ENCODE data around the gene MYO3A.

The MYO3A gene

GRCh38 chr10:25972631-25973030, 38.6 kb downstream of the MYO3A start:
- no peak for TF ChIP-seq EZH2phosphoT487 (IDR thresholded peaks at IDR 0.05; ENCODE audit: low read length)
- TF ChIP-seq, protein P1, sequence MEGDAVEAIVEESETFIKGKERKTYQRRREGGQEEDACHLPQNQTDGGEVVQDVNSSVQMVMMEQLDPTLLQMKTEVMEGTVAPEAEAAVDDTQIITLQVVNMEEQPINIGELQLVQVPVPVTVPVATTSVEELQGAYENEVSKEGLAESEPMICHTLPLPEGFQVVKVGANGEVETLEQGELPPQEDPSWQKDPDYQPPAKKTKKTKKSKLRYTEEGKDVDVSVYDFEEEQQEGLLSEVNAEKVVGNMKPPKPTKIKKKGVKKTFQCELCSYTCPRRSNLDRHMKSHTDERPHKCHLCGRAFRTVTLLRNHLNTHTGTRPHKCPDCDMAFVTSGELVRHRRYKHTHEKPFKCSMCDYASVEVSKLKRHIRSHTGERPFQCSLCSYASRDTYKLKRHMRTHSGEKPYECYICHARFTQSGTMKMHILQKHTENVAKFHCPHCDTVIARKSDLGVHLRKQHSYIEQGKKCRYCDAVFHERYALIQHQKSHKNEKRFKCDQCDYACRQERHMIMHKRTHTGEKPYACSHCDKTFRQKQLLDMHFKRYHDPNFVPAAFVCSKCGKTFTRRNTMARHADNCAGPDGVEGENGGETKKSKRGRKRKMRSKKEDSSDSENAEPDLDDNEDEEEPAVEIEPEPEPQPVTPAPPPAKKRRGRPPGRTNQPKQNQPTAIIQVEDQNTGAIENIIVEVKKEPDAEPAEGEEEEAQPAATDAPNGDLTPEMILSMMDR (IDR thresholded peaks at IDR 0.05; ENCODE audit: low read length), result no peak
- TF ChIP-seq EZH2 (optimal IDR thresholded peaks at IDR 0.05; ENCODE audit: low read depth, low read length), result no peak
- Histone ChIP-seq H3K4me2 (ENCODE audit: low read depth, low read length) (no peak overlapping the region), H3K27ac (ENCODE audit: low read length) (no peak overlapping the region), H3K4me3 (ENCODE audit: low read length) (no peak overlapping the region), H3K9me3 (replicated peaks; ENCODE audit: insufficient read depth, low read length) (no peaks in the 10 kb centered on the region), H3K79me2 (ENCODE audit: low read length) (no peaks in the 10 kb centered on the region), H2AFZ (ENCODE audit: low read length) (no peak overlapping the region), H3K36me3 (replicated peaks; ENCODE audit: insufficient read depth, low read length) (no peaks in the 10 kb centered on the region), H3K9me2 (replicated peaks; ENCODE audit: insufficient read depth, low read length) (no peaks in the 10 kb centered on the region), H3K4me1 (ENCODE audit: low read length) (no peaks in the 10 kb centered on the region), H3K27me3 (replicated peaks; ENCODE audit: insufficient read depth, low read length) (no peaks in the 10 kb centered on the region), H4K20me1 (ENCODE audit: insufficient read depth, low read length) (no peaks in the 10 kb centered on the region), H3F3A (ENCODE audit: insufficient read depth, low read length) (no peaks in the 10 kb centered on the region), H3K9ac (ENCODE audit: low read length) (no peak overlapping the region)
- DNase-seq, result no peak

GRCh38 chr10:25974897-25975459, 40.9 kb downstream of the MYO3A start:
- no peaks in the 10 kb centered on the region for H3K9me3 ChIP-seq (replicated peaks; ENCODE audit: insufficient read depth, low read length)
- no peaks in the 10 kb centered on the region for H3K36me3 ChIP-seq (replicated peaks; ENCODE audit: insufficient read depth, low read length)
- H4K20me1 ChIP-seq (ENCODE audit: insufficient read depth, low read length), result no peaks in the 10 kb centered on the region

GRCh38 chr10:25978771-25979170, 44.7 kb downstream of the MYO3A start:
- Histone ChIP-seq H3K36me3 (replicated peaks; ENCODE audit: insufficient read depth, low read length) (no peaks in the 10 kb centered on the region), H3K9ac (ENCODE audit: low read length) (no peak overlapping the region), H3F3A (ENCODE audit: insufficient read depth, low read length) (no peaks in the 10 kb centered on the region), H3K4me3 (ENCODE audit: low read length) (no peak overlapping the region), H3K4me1 (ENCODE audit: low read length) (no peaks in the 10 kb centered on the region), H2AFZ (ENCODE audit: low read length) (no peak overlapping the region), H3K79me2 (ENCODE audit: low read length) (no peaks in the 10 kb centered on the region), H3K9me2 (replicated peaks; ENCODE audit: insufficient read depth, low read length) (no peaks in the 10 kb centered on the region), H3K27ac (ENCODE audit: low read length) (no peak overlapping the region), H4K20me1 (ENCODE audit: insufficient read depth, low read length) (no peaks in the 10 kb centered on the region), H3K4me2 (ENCODE audit: low read depth, low read length) (no peak overlapping the region), H3K27me3 (replicated peaks; ENCODE audit: insufficient read depth, low read length) (no peaks in the 10 kb centered on the region), H3K9me3 (replicated peaks; ENCODE audit: insufficient read depth, low read length) (no peaks in the 10 kb centered on the region)
- TF ChIP-seq EZH2phosphoT487 (IDR thresholded peaks at IDR 0.05; ENCODE audit: low read length), result no peak
- DNase-seq, result no peak

More at GRCh38 chr10:25974897-25975459, 40.9 kb downstream of the MYO3A start:
- Histone ChIP-seq H2AFZ (ENCODE audit: low read length) (no peak overlapping the region), H3K4me3 (ENCODE audit: low read length) (no peak overlapping the region), H3K9ac (ENCODE audit: low read length) (no peak overlapping the region), H3F3A (ENCODE audit: insufficient read depth, low read length) (no peaks in the 10 kb centered on the region), H3K27me3 (replicated peaks; ENCODE audit: insufficient read depth, low read length) (no peaks in the 10 kb centered on the region), H3K4me2 (ENCODE audit: low read depth, low read length) (no peak overlapping the region), H3K9me2 (replicated peaks; ENCODE audit: insufficient read depth, low read length) (no peaks in the 10 kb centered on the region), H3K27ac (ENCODE audit: low read length) (no peak overlapping the region), H3K79me2 (ENCODE audit: low read length) (no peaks in the 10 kb centered on the region), H3K4me1 (ENCODE audit: low read length) (no peaks in the 10 kb centered on the region)
- no peak for DNase-seq
- TF ChIP-seq EZH2phosphoT487 (IDR thresholded peaks at IDR 0.05; ENCODE audit: low read length), result no peak
- TF ChIP-seq, protein P1 (IDR thresholded peaks at IDR 0.05; ENCODE audit: low read length), result no peak
- TF ChIP-seq EZH2 (optimal IDR thresholded peaks at IDR 0.05; ENCODE audit: low read depth, low read length), result no peak

- H3K36me3 ChIP-seq (replicated peaks; ENCODE audit: insufficient read depth, low read length), result no peaks in the 10 kb centered on the region
- TF ChIP-seq, protein P1 (IDR thresholded peaks at IDR 0.05; ENCODE audit: low read length), result no peak
- TF ChIP-seq EZH2phosphoT487 (IDR thresholded peaks at IDR 0.05; ENCODE audit: low read length), result no peak
- TF ChIP-seq EZH2 (optimal IDR thresholded peaks at IDR 0.05; ENCODE audit: low read depth, low read length), result no peak
- H3K4me1 ChIP-seq (ENCODE audit: low read length), result no peaks in the 10 kb centered on the region
- H3K4me2 ChIP-seq (ENCODE audit: low read depth, low read length), result no peak overlapping the region
- H3K9ac ChIP-seq (ENCODE audit: low read length), result no peak overlapping the region
- H3F3A ChIP-seq (ENCODE audit: insufficient read depth, low read length), result no peaks in the 10 kb centered on the region
- no peak overlapping the region for H3K27ac ChIP-seq (ENCODE audit: low read length)
- H3K9me2 ChIP-seq (replicated peaks; ENCODE audit: insufficient read depth, low read length), result no peaks in the 10 kb centered on the region
- no peaks in the 10 kb centered on the region for H3K79me2 ChIP-seq (ENCODE audit: low read length)
- no peaks in the 10 kb centered on the region for H3K27me3 ChIP-seq (replicated peaks; ENCODE audit: insufficient read depth, low read length)
- H3K4me3 ChIP-seq (ENCODE audit: low read length), result no peak overlapping the region
- no peaks in the 10 kb centered on the region for H4K20me1 ChIP-seq (ENCODE audit: insufficient read depth, low read length)
- H3K9me3 ChIP-seq (replicated peaks; ENCODE audit: insufficient read depth, low read length), result no peaks in the 10 kb centered on the region
- no peak for DNase-seq
- no peak overlapping the region for H2AFZ ChIP-seq (ENCODE audit: low read length)
Observed at GRCh38 chr10:25982107-25982506, 48.1 kb downstream of the MYO3A start.

All from MM.1S (cell line).